Spleen (tissue), 11 donors: ENCODE measurements around the gene TMEM164. TPM values are rescaled to one million over a fixed set of nuclear protein-coding genes. Genes with fewer than 3 reads are reported as not detected.

Experiments used
- DNase-seq: peaks from one replicate; pipeline ENCODE4 v3.0.0-alpha.2; 2020
- H3K27ac ChIP-seq, 8 donors: fragments of 200-600 bp; sonication (generic) in 7 of 8; 1 replicate in 4 of 8; 2 replicates in 4 of 8; pipeline versions ENCODE4 v1.5.0 to v1.8.0; 2016 to 2021; ENCODE audit warnings: inconsistent platforms in 4 of 8, mild to moderate bottlenecking in 4 of 8, moderate library complexity in 1 of 8
- H3K27me3 ChIP-seq, 7 donors: fragments of 200-600 bp; sonication (generic) in 6 of 7; replicated peaks in 1 of 7; 1 replicate in 4 of 7; 2 replicates in 3 of 7; pipeline versions ENCODE4 v1.5.0 to v1.8.0; 2016 to 2021; ENCODE audit warnings: inconsistent platforms in 3 of 7, mild to moderate bottlenecking in 1 of 7
- H3K36me3 ChIP-seq, 6 donors: fragments of 200-600 bp; sonication (generic) in 5 of 6; 1 replicate in 4 of 6; 2 replicates in 2 of 6; pipeline versions ENCODE4 v1.5.0 to v1.8.0; 2016 to 2021; ENCODE audit warnings: inconsistent platforms in 2 of 6
- H3K4me1 ChIP-seq, 6 donors: fragments of 200-600 bp; sonication (generic) in 5 of 6; 1 replicate in 3 of 6; 2 replicates in 3 of 6; pipeline versions ENCODE4 v1.5.0 to v1.8.0; 2016 to 2021; ENCODE audit warnings: inconsistent platforms in 3 of 6
- H3K4me3 ChIP-seq, 8 donors: fragments of 200-600 bp; sonication (generic) in 7 of 8; 1 replicate in 4 of 8; 2 replicates in 4 of 8; pipeline versions ENCODE4 v1.5.0 to v1.8.0; 2016 to 2021; ENCODE audit warnings: inconsistent platforms in 4 of 8, mild to moderate bottlenecking in 4 of 8, moderate library complexity in 2 of 8
- H3K9me3 ChIP-seq, 8 donors: fragments of 200-600 bp; sonication (generic) in 7 of 8; 1 replicate in 4 of 8; 2 replicates in 4 of 8; pipeline versions ENCODE4 v1.5.0 to v1.8.0; 2016 to 2021; ENCODE audit warnings: inconsistent platforms in 4 of 8
- POLR2A ChIP-seq, 3 donors: fragments of 450-650 bp; IDR thresholded peaks; one replicate each; pipeline ENCODE4 v1.5.1; 2017; ENCODE audit warnings: antibody characterized with exemption in 3 of 3, mild to moderate bottlenecking in 1 of 3
- POLR2AphosphoS5 ChIP-seq, 3 donors: sonication (generic); formaldehyde crosslinking; IDR thresholded peaks; one replicate each; pipeline ENCODE4 v1.5.1; 2017; ENCODE audit warnings: antibody characterized with exemption in 3 of 3
- WGBS, 5 donors: extraction: QIAGEN DNeasy Blood & Tissue Kit in 3 of 5; methylation state at CpG; one replicate each; pipeline versions ENCODE4 v1.1.5 to v1.1.7; 2013 to 2018; 5-methylcytosine and 5-hydroxymethylcytosine counted together
- intact Hi-C: fragments of 100-400 bp; cut with DNase I; formaldehyde crosslinking; loops from one replicate; pipeline ENCODE4 v1.15.0; 2023; ENCODE audit warnings: low total_unique reads
- polyA plus RNA-seq, 3 donors: library from polyadenylated mRNA; stranded (reverse); fragments of 200-250 nt; gene quantifications; one replicate each; pipeline ENCODE4 v1.2.1, GENCODE V29; 2013
- total RNA-seq, 7 donors: library from RNA; depleted of rRNA in 3 of 7; stranded (reverse); fragments of >200 nt in 3 of 7; fragmentation: NEBNext Ultra II Directional in 4 of 7; extraction: Animal tissue kit (Norgen Biotek cat#: 25700) in 4 of 7; gene quantifications; one replicate each; pipeline versions ENCODE4 v1.1.0 to v1.2.1, GENCODE V29; 2016 to 2021
- TF ChIP-seq, protein P1 (sequence below), 11 experiments: fragments of 200-600 bp in 7 of 11; fragments of 450-650 bp in 4 of 11; sonication (generic) in 4 of 11; IDR thresholded peaks in 8 of 11; conservative IDR thresholded peaks in 3 of 11; 1 replicate in 7 of 11; 2 replicates in 4 of 11; pipeline versions ENCODE4 v1.4.0 to v1.8.0; 2016 to 2021; ENCODE audit warnings: antibody characterized with exemption in 11 of 11, inconsistent platforms in 4 of 11, mild to moderate bottlenecking in 1 of 11
- donor health status: healthy with polysubstance abuse.
- donor health status: DM: no; HTN: no; CAD: no; lungs with moderate emphysema.
- donor health status: DM: no; HTN: no; CAD: no.
- donor health status: Bipolar disorder and iron deficiency.
- donor health status: healthy.
- donor health status: DM: no; HTN: no; CAD: no.
- donor health status: DM: yes; HTN: yes; CAD: no.

Gene TMEM164
- total and polyA plus RNA-seq, 10 donors = 3.9 to 29.7 (median 24.3) TPM

DNA sequence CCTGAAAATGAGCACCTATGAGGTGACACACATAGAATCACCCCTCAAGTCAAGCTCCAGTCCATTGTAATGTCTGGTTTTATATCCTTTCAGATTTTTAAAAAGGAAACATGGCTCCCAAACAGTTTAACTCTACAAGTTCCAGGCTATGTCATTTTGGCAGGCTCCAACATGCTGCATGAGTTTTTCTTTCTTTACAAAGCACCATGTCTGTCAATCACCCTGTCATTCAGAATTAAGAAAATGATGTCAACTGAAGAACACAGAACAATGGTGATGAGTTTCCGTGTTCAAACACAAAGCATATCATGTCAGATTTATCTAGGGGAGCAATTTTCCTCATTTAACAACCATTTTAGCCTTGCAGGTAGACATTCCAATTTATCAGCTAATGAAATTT is 208.4 kb downstream of the TMEM164 start:
- Histone ChIP-seq H3K27me3 (no peaks in the 10 kb centered on the region), H3K4me1 (no peaks in the 10 kb centered on the region), H3K27ac (no peak overlapping the region), H3K36me3 (no peaks in the 10 kb centered on the region), H3K4me3 (no peak overlapping the region), H3K9me3 (no peaks in the 10 kb centered on the region)
- TF ChIP-seq, protein P1, sequence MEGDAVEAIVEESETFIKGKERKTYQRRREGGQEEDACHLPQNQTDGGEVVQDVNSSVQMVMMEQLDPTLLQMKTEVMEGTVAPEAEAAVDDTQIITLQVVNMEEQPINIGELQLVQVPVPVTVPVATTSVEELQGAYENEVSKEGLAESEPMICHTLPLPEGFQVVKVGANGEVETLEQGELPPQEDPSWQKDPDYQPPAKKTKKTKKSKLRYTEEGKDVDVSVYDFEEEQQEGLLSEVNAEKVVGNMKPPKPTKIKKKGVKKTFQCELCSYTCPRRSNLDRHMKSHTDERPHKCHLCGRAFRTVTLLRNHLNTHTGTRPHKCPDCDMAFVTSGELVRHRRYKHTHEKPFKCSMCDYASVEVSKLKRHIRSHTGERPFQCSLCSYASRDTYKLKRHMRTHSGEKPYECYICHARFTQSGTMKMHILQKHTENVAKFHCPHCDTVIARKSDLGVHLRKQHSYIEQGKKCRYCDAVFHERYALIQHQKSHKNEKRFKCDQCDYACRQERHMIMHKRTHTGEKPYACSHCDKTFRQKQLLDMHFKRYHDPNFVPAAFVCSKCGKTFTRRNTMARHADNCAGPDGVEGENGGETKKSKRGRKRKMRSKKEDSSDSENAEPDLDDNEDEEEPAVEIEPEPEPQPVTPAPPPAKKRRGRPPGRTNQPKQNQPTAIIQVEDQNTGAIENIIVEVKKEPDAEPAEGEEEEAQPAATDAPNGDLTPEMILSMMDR (IDR thresholded peaks at IDR 0.05 in 8 of 11, conservative IDR thresholded peaks at IDR 0.05 in 3 of 11) = no peak
- TF ChIP-seq POLR2AphosphoS5 (IDR thresholded peaks at IDR 0.05) (no peak), POLR2A (IDR thresholded peaks at IDR 0.05) (no peak)
- 75 to 100% (median 96%) methylated on average over 1 of the region's 1 CpG for WGBS, 5 donors
- DNase-seq = no peak
- intact Hi-C loops = no loop called here

DNA sequence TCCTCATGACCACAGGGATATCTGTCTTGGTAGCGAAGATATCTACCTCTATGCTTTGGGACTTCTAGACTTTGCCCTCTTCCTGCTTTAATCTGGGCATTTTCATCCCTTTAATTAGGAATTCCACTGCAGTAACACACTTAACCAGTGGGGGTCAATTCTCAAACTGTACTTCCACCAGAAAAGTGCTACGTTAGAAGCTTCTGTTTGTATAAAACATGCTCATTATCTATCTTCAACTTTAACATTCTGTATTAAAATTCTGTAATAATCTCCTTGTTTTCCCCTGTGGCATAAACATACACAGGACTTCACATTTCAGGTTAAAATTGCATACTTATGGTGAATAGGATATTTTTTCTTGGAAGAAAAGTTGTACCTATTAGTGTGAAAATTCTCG is 209.4 kb downstream of the TMEM164 start:
- no peaks in the 10 kb centered on the region for H3K36me3 ChIP-seq
- H3K27ac ChIP-seq = no peak overlapping the region
- H3K27me3 ChIP-seq = no peaks in the 10 kb centered on the region
- TF ChIP-seq POLR2A (IDR thresholded peaks at IDR 0.05) (no peak), POLR2AphosphoS5 (IDR thresholded peaks at IDR 0.05) (no peak)
- TF ChIP-seq, protein P1 (IDR thresholded peaks at IDR 0.05 in 8 of 11, conservative IDR thresholded peaks at IDR 0.05 in 3 of 11) = no peak
- H3K4me1 ChIP-seq = no peaks in the 10 kb centered on the region
- intact Hi-C loops = no loop called here
- no peak for DNase-seq
- 74 to 96% (median 87%) methylated on average over 3 of the region's 3 CpGs for WGBS, 5 donors
- no peaks in the 10 kb centered on the region for H3K9me3 ChIP-seq
- H3K4me3 ChIP-seq = no peak overlapping the region

DNA sequence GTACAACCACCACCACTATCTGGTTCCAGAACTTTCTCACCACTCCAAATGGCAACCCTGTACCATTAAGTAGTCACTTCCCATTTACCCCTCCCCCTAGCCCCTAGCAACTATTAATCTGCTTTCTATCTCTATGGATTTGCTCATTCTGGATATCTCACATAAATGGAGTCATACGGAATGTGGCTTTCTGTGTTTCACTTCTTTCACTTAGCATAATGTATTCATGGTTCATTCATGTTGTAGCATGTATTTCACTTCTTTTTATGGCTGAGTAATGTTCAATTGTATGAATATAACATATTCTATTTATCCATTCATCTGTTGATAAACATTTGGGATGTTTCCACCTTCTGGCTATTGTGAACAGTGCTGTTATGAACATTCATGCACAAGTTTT is 210.3 kb downstream of the TMEM164 start:
- Histone ChIP-seq H3K9me3 (no peaks in the 10 kb centered on the region), H3K4me3 (no peak overlapping the region), H3K36me3 (no peaks in the 10 kb centered on the region), H3K4me1 (no peaks in the 10 kb centered on the region), H3K27me3 (no peaks in the 10 kb centered on the region), H3K27ac (no peak overlapping the region)
- intact Hi-C loops = no loop called here
- no peak for DNase-seq
- no peak for TF ChIP-seq POLR2A (IDR thresholded peaks at IDR 0.05)
- no peak for TF ChIP-seq POLR2AphosphoS5 (IDR thresholded peaks at IDR 0.05)
- TF ChIP-seq, protein P1 (IDR thresholded peaks at IDR 0.05 in 8 of 11, conservative IDR thresholded peaks at IDR 0.05 in 3 of 11) = no peak
- 78 to 100% (median 100%) methylated on average over 1 of the region's 1 CpG for WGBS, 5 donors

DNA sequence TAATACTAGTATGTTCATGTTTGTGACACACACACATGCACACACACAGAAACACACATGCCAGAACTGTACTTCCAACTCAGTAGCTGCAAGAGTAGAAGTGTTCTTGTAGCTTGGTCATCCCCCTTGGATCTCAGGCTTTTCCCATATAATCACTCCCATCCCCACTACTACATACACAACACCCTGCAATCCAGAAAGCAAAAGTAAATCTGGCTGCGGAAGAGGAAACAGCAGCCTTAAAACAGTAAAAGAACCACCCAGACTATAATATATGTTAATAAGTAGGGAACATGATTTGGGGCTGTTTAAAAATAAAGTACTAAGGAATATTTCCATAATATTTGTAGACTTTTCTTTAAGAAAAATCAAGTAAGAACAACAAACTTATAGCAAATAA is 211.8 kb downstream of the TMEM164 start:
- no peak for DNase-seq
- no peaks in the 10 kb centered on the region for H3K27me3 ChIP-seq
- WGBS, 5 donors = 68 to 88% (median 75%) methylated on average over 1 of the region's 1 CpG
- H3K9me3 ChIP-seq = no peaks in the 10 kb centered on the region
- H3K36me3 ChIP-seq = no peaks in the 10 kb centered on the region
- H3K4me3 ChIP-seq = no peak overlapping the region
- TF ChIP-seq POLR2A (IDR thresholded peaks at IDR 0.05) (no peak), POLR2AphosphoS5 (IDR thresholded peaks at IDR 0.05) (no peak)
- TF ChIP-seq, protein P1 (IDR thresholded peaks at IDR 0.05 in 8 of 11, conservative IDR thresholded peaks at IDR 0.05 in 3 of 11) = no peak
- intact Hi-C loops = no loop called here
- no peaks in the 10 kb centered on the region for H3K4me1 ChIP-seq
- H3K27ac ChIP-seq = no peak overlapping the region
